K562 (cell line): ENCODE measurements around the gene LZTR1. TPM values are rescaled to one million over a fixed set of nuclear protein-coding genes. Genes with fewer than 3 reads are reported as not detected.

ENCODE experiments used
- CREB1 ChIP-seq, 2 experiments: sonication (generic) in 1 of 2; formaldehyde crosslinking in 1 of 2; IDR thresholded peaks; 2 replicates each; pipeline versions ENCODE4 v1.6.1 to v1.8.0; 2012 to 2022; ENCODE audit warnings: inconsistent platforms in 1 of 2, mild to moderate bottlenecking in 1 of 2, missing genetic modification reagents in 1 of 2, moderate library complexity in 1 of 2
- DNMT1 ChIP-seq: fragments of 450-650 bp; IDR thresholded peaks from 2 replicates; pipeline ENCODE4 v1.6.1; 2016; ENCODE audit warnings: antibody characterized with exemption, mild to moderate bottlenecking
- GTF2F1 ChIP-seq: IDR thresholded peaks from 2 replicates; pipeline ENCODE4 v1.6.1; 2011; ENCODE audit warnings: low read depth, low read length, improper control_type of control experiment
- HNRNPH1 ChIP-seq: fragments of 200-400 bp; formaldehyde crosslinking; optimal IDR thresholded peaks from 2 replicates; pipeline ENCODE3; 2017; ENCODE audit warnings: low read depth, mild to moderate bottlenecking, low read length, moderate library complexity
- ILK ChIP-seq: fragments of 450-650 bp; IDR thresholded peaks from 2 replicates; pipeline ENCODE4 v1.6.1; 2016; ENCODE audit warnings: missing genetic modification characterization, low read depth, mild to moderate bottlenecking, missing compliant biosample characterization, moderate library complexity, borderline replicate concordance
- MAZ ChIP-seq, 2 experiments: fragments of 450-650 bp in 1 of 2; sonication (generic) in 1 of 2; formaldehyde crosslinking; IDR thresholded peaks in 1 of 2; conservative IDR thresholded peaks in 1 of 2; 2 replicates each; pipeline versions ENCODE4 v1.4.0 to v1.5.0; 2020; ENCODE audit warnings: mild to moderate bottlenecking in 1 of 2, missing genetic modification reagents in 1 of 2
- MTA3 ChIP-seq: fragments of 450-650 bp; formaldehyde crosslinking; IDR thresholded peaks from 2 replicates; pipeline ENCODE4 v1.6.1; 2017; ENCODE audit warnings: mild to moderate bottlenecking, borderline replicate concordance
- NFE2 ChIP-seq: IDR thresholded peaks from 2 replicates; pipeline ENCODE4 v1.6.1; 2014; ENCODE audit warnings: antibody characterized with exemption, low read depth
- NKRF ChIP-seq: fragments of 450-650 bp; IDR thresholded peaks from 2 replicates; pipeline ENCODE4 v1.6.1; 2016; ENCODE audit warnings: borderline replicate concordance
- NR1H2 ChIP-seq: sonication (generic); formaldehyde crosslinking; IDR thresholded peaks from 2 replicates; pipeline ENCODE4 v1.4.0; 2020; ENCODE audit warnings: mild to moderate bottlenecking, missing genetic modification reagents
- NR2C2 ChIP-seq, 2 experiments: fragments of 200-800 bp in 1 of 2; sonication (Bioruptor generic) in 1 of 2; sonication (generic) in 1 of 2; formaldehyde crosslinking in 1 of 2; IDR thresholded peaks; 2 replicates each; pipeline versions ENCODE4 v1.6.1 to v1.8.0; 2016 to 2022; ENCODE audit warnings: mild to moderate bottlenecking in 1 of 2, missing compliant biosample characterization in 1 of 2, missing genetic modification characterization in 1 of 2, missing genetic modification reagents in 1 of 2
- PHB ChIP-seq: fragments of 250-450 bp; sonication (Bioruptor Pico); IDR thresholded peaks from 2 replicates; pipeline ENCODE4 v1.5.0; 2021
- PHB2 ChIP-seq: fragments of 450-650 bp; IDR thresholded peaks from 2 replicates; pipeline ENCODE4 v1.6.1; 2017; ENCODE audit warnings: low read depth
- PHF8 ChIP-seq: fragments of 200-600 bp; sonication (generic); IDR thresholded peaks from 2 replicates; pipeline ENCODE4 v1.6.1; 2012; ENCODE audit warnings: mixed run types, mild to moderate bottlenecking, inconsistent platforms, low read length, moderate library complexity, borderline replicate concordance
- POLR3A ChIP-seq: IDR thresholded peaks from 2 replicates; pipeline ENCODE4 v1.6.1; 2011; ENCODE audit warnings: borderline replicate concordance, mild to moderate bottlenecking, moderate library complexity; ENCODE audit not compliant: insufficient read length, insufficient read depth; ENCODE audit errors: extremely low read depth
- RUNX1 ChIP-seq: sonication (generic); IDR thresholded peaks from 2 replicates; pipeline ENCODE4 v1.6.1; 2016; ENCODE audit warnings: antibody characterized with exemption, low read depth
- SAFB ChIP-seq: fragments of 200-400 bp; formaldehyde crosslinking; IDR thresholded peaks from 2 replicates; pipeline ENCODE4 v1.6.1; 2017; ENCODE audit warnings: low read depth, low read length, borderline replicate concordance
- TARDBP ChIP-seq: fragments of 450-650 bp; IDR thresholded peaks from 2 replicates; pipeline ENCODE4 v1.6.1; 2016
- WHSC1 ChIP-seq: IDR thresholded peaks from one replicate; pipeline ENCODE4 v1.6.1; 2012; ENCODE audit warnings: low read length, control low read depth, inconsistent platforms
- ZBTB34 ChIP-seq: fragments of 250-450 bp; sonication (Bioruptor Pico); IDR thresholded peaks from 2 replicates; pipeline ENCODE4 v1.8.0; 2021; ENCODE audit warnings: mild to moderate bottlenecking, moderate library complexity
- ZBTB9 ChIP-seq: fragments of 450-650 bp; formaldehyde crosslinking; IDR thresholded peaks from 2 replicates; pipeline ENCODE4 v1.4.0; 2020; ENCODE audit warnings: mild to moderate bottlenecking, moderate library complexity
- ZNF584 ChIP-seq: fragments of 200-800 bp; sonication (Bioruptor generic); IDR thresholded peaks from 2 replicates; pipeline ENCODE4 v1.6.1; 2016; ENCODE audit warnings: low read depth, mild to moderate bottlenecking, missing genetic modification characterization, missing compliant biosample characterization
- ZNF75A ChIP-seq: fragments of 450-650 bp; formaldehyde crosslinking; IDR thresholded peaks from 2 replicates; pipeline ENCODE4 v1.4.0; 2020; ENCODE audit warnings: mild to moderate bottlenecking
- ZNF77 ChIP-seq: fragments of 250-450 bp; sonication (Bioruptor Pico); IDR thresholded peaks from 2 replicates; pipeline ENCODE4 v1.5.0; 2020
- polyA plus RNA-seq, 8 experiments: library from polyadenylated mRNA; depleted of rRNA in 4 of 8; stranded (reverse) in 5 of 8; unstranded in 3 of 8; fragments of >200 nt; fragmentation: Nextera tagmentation in 2 of 8; fragmentation: Illumina TruSeq in 1 of 8; extraction: Ambion mirVana in 2 of 8; extraction: Trizol in 1 of 8; gene quantifications; 2 replicates each; pipeline versions ENCODE4 v1.2.1 to v1.2.3, GENCODE V29; 2011 to 2014; ENCODE audit warnings: inconsistent platforms in 1 of 8, missing spikeins in 1 of 8
- total RNA-seq, 7 experiments: library from RNA; depleted of rRNA in 6 of 7; stranded (reverse); fragments of >200 nt in 6 of 7; fragmentation: Illumina TruSeq in 2 of 7; extraction: Trizol in 2 of 7; gene quantifications; 2 replicates each; pipeline versions ENCODE4 v1.2.1 to v1.2.3, GENCODE V29; 2011 to 2021; ENCODE audit warnings: low replicate concordance in 1 of 7

LZTR1 gene
- total and polyA plus RNA-seq, 9 of the 15 experiments (the other 6 are each of a cell fraction or from before 2014, with no cell fraction given), result 2.2 to 135 (median 63.0) TPM

GRCh38 chr22:20946080-20946986, 35.8 kb upstream of the LZTR1 start (continued):
- TF ChIP-seq ZBTB34 (CRISPR knock-in tag) (no peak), CREB1 (IDR thresholded peaks at IDR 0.05) (no peak), CREB1 (CRISPR knock-in tag; IDR thresholded peaks at IDR 0.05) (0 out of 2 replicates have a peak, but pooled peaks have one; percentile 29), HNRNPH1 (no peak), NR2C2 (CRISPR knock-in tag; IDR thresholded peaks at IDR 0.05) (no peak; the same call in 1 of the 2 replicates), NR2C2 (tag; IDR thresholded peaks at IDR 0.05) (no peak), SAFB (no peak), RUNX1 (no peak), MAZ (CRISPR knock-in tag; conservative IDR thresholded peaks at IDR 0.05 in 1 of 2, IDR thresholded peaks at IDR 0.05 in 1 of 2) (no peak), PHB2 (no peak), ILK (0 out of 2 replicates have a peak, but pooled peaks have one; percentile 7), DNMT1 (no peak), TARDBP (no peak), WHSC1 (peak; percentile 39), PHF8 (no peak), ZNF584 (no peak), NKRF (no peak), NR1H2 (CRISPR knock-in tag) (no peak), ZNF77 (CRISPR knock-in tag) (no peak), POLR3A (no peak), GTF2F1 (no peak), PHB (CRISPR knock-in tag) (peak; percentile 43; the same call in 1 of the 2 replicates), MTA3 (no peak), ZBTB9 (CRISPR knock-in tag) (0 out of 2 replicates have a peak, but pooled peaks have one; percentile 55), NFE2 (no peak), ZNF75A (CRISPR knock-in tag) (no peak)
